Upper lobe of left lung (tissue), 6 donors: ENCODE measurements around the gene ZNF142. TPM values are rescaled to one million over a fixed set of nuclear protein-coding genes. Genes with fewer than 3 reads are reported as not detected.
A peak's percentile ranks its signal among the peaks of the same experiment; 100 is the strongest.

Source experiments
- ATAC-seq, 2 donors: fragments of 200-7000 bp; cut with Tn5 transposase; one replicate each; pipeline ENCODE4 v1.9.1; 2022; ENCODE audit warnings: mild to moderate bottlenecking in 2 of 2, moderate library complexity in 2 of 2; ENCODE audit not compliant: low FRiP score in 2 of 2
- DNase-seq, 2 donors: peaks; one replicate each; pipeline ENCODE4 v3.0.0-alpha.2; 2019 to 2020
- H3K27ac ChIP-seq, 4 donors: fragments of 200-600 bp; sonication (generic); one replicate each; pipeline ENCODE4 v1.5.1; 2016 to 2019
- H3K27me3 ChIP-seq, 4 donors: fragments of 200-600 bp; sonication (generic); one replicate each; pipeline ENCODE4 v1.5.1; 2017 to 2019
- H3K36me3 ChIP-seq, 4 donors: fragments of 200-600 bp; sonication (generic); one replicate each; pipeline ENCODE4 v1.5.1; 2016 to 2019
- H3K4me1 ChIP-seq, 4 donors: fragments of 200-600 bp; sonication (generic); one replicate each; pipeline ENCODE4 v1.5.1; 2018 to 2019
- H3K4me3 ChIP-seq, 4 donors: fragments of 200-600 bp; sonication (generic); one replicate each; pipeline ENCODE4 v1.5.1; 2017 to 2019; ENCODE audit warnings: mild to moderate bottlenecking in 2 of 4, moderate library complexity in 1 of 4
- H3K9me3 ChIP-seq, 4 donors: fragments of 200-600 bp; sonication (generic); one replicate each; pipeline ENCODE4 v1.5.1; 2018 to 2019
- CTCF ChIP-seq, 6 experiments: fragments of 450-650 bp in 4 of 6; fragments of 200-600 bp in 2 of 6; sonication (generic) in 2 of 6; IDR thresholded peaks; one replicate each; pipeline ENCODE4 v1.5.1; 2016 to 2019; ENCODE audit warnings: antibody characterized with exemption in 6 of 6
- EP300 ChIP-seq, 4 donors: sonication (generic); formaldehyde crosslinking; IDR thresholded peaks; one replicate each; pipeline ENCODE4 v1.5.1; 2017; ENCODE audit warnings: antibody characterized with exemption in 4 of 4, control low read depth in 2 of 4
- POLR2A ChIP-seq, 4 donors: fragments of 450-650 bp; IDR thresholded peaks; one replicate each; pipeline ENCODE4 v1.5.1; 2016 to 2017; ENCODE audit warnings: antibody characterized with exemption in 4 of 4, mild to moderate bottlenecking in 2 of 4
- POLR2AphosphoS5 ChIP-seq, 2 donors: sonication (generic); formaldehyde crosslinking; IDR thresholded peaks; one replicate each; pipeline ENCODE4 v1.5.1; 2017; ENCODE audit warnings: antibody characterized with exemption in 2 of 2
- WGBS, 2 donors: methylation state at CpG; one replicate each; pipeline ENCODE4 v1.1.5; 2017 to 2018; 5-methylcytosine and 5-hydroxymethylcytosine counted together
- total RNA-seq, 6 donors: library from RNA; depleted of rRNA in 4 of 6; stranded (reverse); fragments of >200 nt in 4 of 6; gene quantifications; one replicate each; pipeline versions ENCODE4 v1.1.0 to v1.2.1, GENCODE V29; 2016 to 2021
- donor health status: DM: no; HTN: no; CAD: no; lungs with moderate emphysema.
- donor health status: DM: no; HTN: yes; CAD: no; lungs with severe emphysema.

ZNF142 gene
- total RNA-seq, 6 donors from 2014 or later = 17.1 to 58.7 (median 24.6) TPM

- 51 to 52% methylated on average over 7 of the region's 7 CpGs for WGBS, 2 donors
- Histone ChIP-seq H3K27ac (no peak overlapping the region), H3K9me3 (no peaks in the 10 kb centered on the region), H3K4me1 (peaks cover 0 to 6% (median 2%) of the 10 kb centered on the region in 4 donors), H3K27me3 (no peaks in the 10 kb centered on the region), H3K36me3 (no peaks in the 10 kb centered on the region), H3K4me3 (no peak overlapping the region)
- DNase-seq = no peak
- no peak for TF ChIP-seq CTCF (IDR thresholded peaks at IDR 0.05)
- TF ChIP-seq POLR2A (IDR thresholded peaks at IDR 0.05) = no peak
- no peak for TF ChIP-seq POLR2AphosphoS5 (IDR thresholded peaks at IDR 0.05)
- TF ChIP-seq EP300 (IDR thresholded peaks at IDR 0.05) = no peak
- ATAC-seq = peak in 1 of 2 donors; percentile 28
These were observed 36.6 kb downstream of the ZNF142 start for GRCh38 chr2:218622606-218623365.

GRCh38 chr2:218621007-218621406 lies 38.4 kb downstream of the ZNF142 start:
- H3K27me3 ChIP-seq = no peaks in the 10 kb centered on the region
- no peaks in the 10 kb centered on the region for H3K36me3 ChIP-seq
- H3K4me1 ChIP-seq = peaks cover 0 to 6% (median 2%) of the 10 kb centered on the region in 4 donors
- no peak overlapping the region for H3K4me3 ChIP-seq
- no peak for TF ChIP-seq CTCF (IDR thresholded peaks at IDR 0.05)
- TF ChIP-seq POLR2A (IDR thresholded peaks at IDR 0.05) = no peak
- no peak for TF ChIP-seq POLR2AphosphoS5 (IDR thresholded peaks at IDR 0.05)
- TF ChIP-seq EP300 (IDR thresholded peaks at IDR 0.05) = no peak
- no peaks in the 10 kb centered on the region for H3K9me3 ChIP-seq
- DNase-seq (no peak), ATAC-seq (no peak)
- H3K27ac ChIP-seq = no peak overlapping the region
- 75 to 81% methylated on average over 7 of the region's 7 CpGs for WGBS, 2 donors

GRCh38 chr2:218618102-218618860 lies 41.1 kb downstream of the ZNF142 start:
- ATAC-seq = no peak
- no peak for TF ChIP-seq POLR2A (IDR thresholded peaks at IDR 0.05)
- no peak for TF ChIP-seq EP300 (IDR thresholded peaks at IDR 0.05)
- TF ChIP-seq POLR2AphosphoS5 (IDR thresholded peaks at IDR 0.05) = no peak
- TF ChIP-seq CTCF (IDR thresholded peaks at IDR 0.05) = no peak
- H3K9me3 ChIP-seq = no peaks in the 10 kb centered on the region
- H3K27me3 ChIP-seq = no peaks in the 10 kb centered on the region
- no peak for DNase-seq
- WGBS, 2 donors = 93 to 96% methylated on average over 9 of the region's 9 CpGs
- H3K27ac ChIP-seq = no peak overlapping the region
- H3K36me3 ChIP-seq = no peaks in the 10 kb centered on the region
- H3K4me1 ChIP-seq = peaks cover 0 to 6% (median 2%) of the 10 kb centered on the region in 4 donors
- H3K4me3 ChIP-seq = no peak overlapping the region

GRCh38 chr2:218615868-218616315 lies 43.5 kb downstream of the ZNF142 start:
- ATAC-seq (no peak), DNase-seq (no peak)

More at GRCh38 chr2:218615868-218616315, 43.5 kb downstream of the ZNF142 start:
- no peak for TF ChIP-seq CTCF (IDR thresholded peaks at IDR 0.05)
- no peak for TF ChIP-seq POLR2AphosphoS5 (IDR thresholded peaks at IDR 0.05)
- TF ChIP-seq POLR2A (IDR thresholded peaks at IDR 0.05) = no peak
- TF ChIP-seq EP300 (IDR thresholded peaks at IDR 0.05) = no peak
- H3K4me3 ChIP-seq = no peak overlapping the region
- no peaks in the 10 kb centered on the region for H3K27me3 ChIP-seq
- no peak overlapping the region for H3K27ac ChIP-seq
- no peaks in the 10 kb centered on the region for H3K4me1 ChIP-seq
- H3K9me3 ChIP-seq = no peaks in the 10 kb centered on the region
- 83 to 86% methylated on average over 6 of the region's 6 CpGs for WGBS, 2 donors
- no peaks in the 10 kb centered on the region for H3K36me3 ChIP-seq
